ENCODE measurements around the gene AGL.

- no peak for TF ChIP-seq CTCF (conservative IDR thresholded peaks at IDR 0.05; ENCODE audit: low read length)
- no peak for TF ChIP-seq EZH2phosphoT487 (IDR thresholded peaks at IDR 0.05; ENCODE audit: borderline replicate concordance, low read depth, low read length)
Measured at GRCh38 chr1:99811075-99811474, 39.1 kb upstream of the AGL start.

Data from OCI-LY7 (cell line).